Mucosa of stomach (tissue), 1 donor: Measurements from ENCODE around the gene WFIKKN2.
"Not testable (repeated sequence)": the region's sequence is repeated elsewhere in the genome, so short reads cannot be mapped to it uniquely, and the experiment has no call there.

Experiments used
- H3K27me3 ChIP-seq: one replicate; pipeline ENCODE4 v1.7.0; 2013; ENCODE audit warnings: mild to moderate bottlenecking, low read length; ENCODE audit not compliant: control insufficient read depth, insufficient read depth
- H3K36me3 ChIP-seq: one replicate; pipeline ENCODE4 v1.7.0; 2013; ENCODE audit warnings: low read length; ENCODE audit not compliant: control insufficient read depth, insufficient read depth
- H3K4me1 ChIP-seq: one replicate; pipeline ENCODE4 v1.7.0; 2013; ENCODE audit warnings: mild to moderate bottlenecking, low read length; ENCODE audit not compliant: control insufficient read depth, insufficient read depth
- H3K4me3 ChIP-seq: one replicate; pipeline ENCODE4 v1.7.0; 2013; ENCODE audit warnings: low read length
- H3K9ac ChIP-seq: one replicate; pipeline ENCODE4 v1.7.0; 2013; ENCODE audit warnings: mild to moderate bottlenecking, low read length, moderate library complexity
- H3K9me3 ChIP-seq: one replicate; pipeline ENCODE4 v1.7.0; 2013; ENCODE audit warnings: mild to moderate bottlenecking, low read length, moderate library complexity; ENCODE audit not compliant: control insufficient read depth
- donor health status: Pancreatic carcinoma.

WFIKKN2 gene

DNA sequence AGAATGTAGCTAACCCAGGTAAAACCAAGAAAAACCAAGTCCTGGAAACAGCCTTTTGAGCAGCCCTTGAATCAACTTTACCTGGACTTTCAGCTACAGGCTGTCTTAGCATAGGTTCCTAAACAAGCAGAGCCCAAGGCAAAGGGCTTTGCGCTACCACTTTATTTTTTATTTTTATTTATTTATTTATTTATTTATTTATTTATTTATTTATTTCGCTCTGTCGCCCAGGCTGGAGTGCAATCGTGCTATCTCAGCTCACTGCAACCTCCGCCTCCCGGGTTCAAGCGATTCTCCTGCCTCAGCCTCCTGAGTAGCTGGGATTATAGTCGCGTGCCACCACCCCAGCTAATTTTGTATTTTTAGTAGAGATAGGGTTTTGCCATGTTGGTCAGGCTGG, 41.7 kb downstream of the WFIKKN2 start:
- not testable (repeated sequence) for H3K4me3 ChIP-seq, H3K4me1 ChIP-seq, H3K9me3 ChIP-seq, H3K9ac ChIP-seq, H3K27me3 ChIP-seq, H3K36me3 ChIP-seq

DNA sequence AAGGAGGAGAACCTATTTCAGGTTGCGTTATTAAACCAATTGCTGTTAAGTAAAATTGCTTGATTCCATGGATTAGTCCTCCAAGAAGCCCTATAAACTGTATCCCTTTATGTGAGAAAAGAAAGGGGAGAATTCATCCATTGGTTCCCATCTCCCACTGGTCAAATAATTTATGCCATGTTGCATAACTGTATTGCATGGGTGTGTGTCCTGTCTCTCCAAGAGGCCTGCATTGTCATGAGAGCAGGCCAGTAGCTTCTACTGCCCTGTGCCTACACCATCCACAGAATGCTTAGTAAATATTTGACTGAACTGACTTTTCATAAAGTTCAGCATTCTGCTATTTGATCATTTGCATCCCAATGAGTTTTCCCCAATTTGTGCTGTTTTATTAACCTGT, 42.5 kb downstream of the WFIKKN2 start:
- Histone ChIP-seq H3K36me3 (no peaks in the 10 kb centered on the region), H3K4me1 (no peaks in the 10 kb centered on the region), H3K4me3 (no peak overlapping the region), H3K9me3 (no peaks in the 10 kb centered on the region), H3K9ac (no peak overlapping the region), H3K27me3 (no peaks in the 10 kb centered on the region)

DNA sequence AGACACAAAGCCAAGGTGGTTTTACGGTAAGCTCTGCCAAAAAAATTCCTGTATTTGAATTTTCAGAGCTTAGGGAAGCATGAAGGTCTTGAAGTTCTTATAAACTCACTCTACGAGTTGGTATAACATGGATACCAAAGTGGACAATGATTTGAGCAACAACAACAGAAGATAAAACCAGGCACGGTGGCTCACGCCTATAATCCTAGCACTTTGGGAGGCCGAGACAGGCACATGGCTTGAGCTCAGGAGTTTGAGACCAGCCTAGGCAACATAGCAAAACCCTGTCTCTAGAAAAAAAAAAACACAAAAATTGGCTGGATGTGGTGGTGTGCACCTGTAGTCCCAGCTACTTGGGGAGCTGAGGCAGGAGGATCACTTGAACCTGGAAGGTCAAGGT, 43.7 kb downstream of the WFIKKN2 start:
- Histone ChIP-seq H3K36me3 (no peaks in the 10 kb centered on the region), H3K9ac (no peak overlapping the region), H3K27me3 (no peaks in the 10 kb centered on the region), H3K9me3 (no peaks in the 10 kb centered on the region), H3K4me3 (no peak overlapping the region), H3K4me1 (peaks cover 6% of the 10 kb centered on the region)

DNA sequence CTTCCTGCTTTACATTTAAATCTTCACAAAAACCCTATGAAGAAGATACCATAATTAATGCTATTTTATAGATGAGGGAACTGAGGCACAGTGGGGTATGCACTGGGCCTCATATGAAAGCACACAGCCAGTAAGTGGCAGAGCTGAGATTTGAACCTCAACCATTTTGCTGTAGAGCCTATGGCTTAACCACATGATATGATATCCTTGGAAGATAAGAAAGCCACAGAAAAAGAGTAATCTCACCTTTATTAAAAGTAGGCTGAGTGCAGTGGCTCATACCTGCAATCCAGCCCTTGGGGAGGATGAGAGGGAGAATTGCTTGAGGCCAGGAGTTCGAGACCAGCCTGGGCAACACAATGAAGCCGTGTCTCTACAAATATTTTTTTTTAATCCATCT, 45.8 kb downstream of the WFIKKN2 start:
- no peak overlapping the region for H3K9ac ChIP-seq
- peaks cover 19% of the 10 kb centered on the region for H3K4me1 ChIP-seq
- H3K27me3 ChIP-seq = no peaks in the 10 kb centered on the region
- no peak overlapping the region for H3K4me3 ChIP-seq
- H3K9me3 ChIP-seq = no peaks in the 10 kb centered on the region
- H3K36me3 ChIP-seq = no peaks in the 10 kb centered on the region

DNA sequence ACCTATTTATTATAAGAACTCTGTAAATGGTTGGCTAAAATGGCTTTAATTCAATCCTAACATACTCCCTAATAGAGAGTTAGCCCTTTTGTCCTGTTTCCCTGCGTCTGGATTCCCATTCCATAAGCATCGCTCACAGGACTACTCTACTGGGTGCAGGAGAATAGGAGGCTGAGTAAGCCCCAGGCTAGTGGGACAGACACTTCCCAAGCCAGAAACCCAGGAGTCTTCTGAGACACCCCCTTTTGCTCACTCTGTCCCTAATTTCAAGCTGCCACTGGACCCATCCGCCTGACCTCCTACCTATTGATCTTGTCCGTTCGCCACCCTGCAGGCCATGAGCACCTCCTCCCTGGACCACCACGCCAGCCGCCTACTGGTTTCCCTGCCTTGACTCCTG, 47.5 kb downstream of the WFIKKN2 start:
- H3K9ac ChIP-seq = no peak overlapping the region
- H3K4me3 ChIP-seq = no peak overlapping the region
- no peaks in the 10 kb centered on the region for H3K36me3 ChIP-seq
- no peaks in the 10 kb centered on the region for H3K27me3 ChIP-seq
- H3K4me1 ChIP-seq = peaks cover 31% of the 10 kb centered on the region
- no peaks in the 10 kb centered on the region for H3K9me3 ChIP-seq

DNA sequence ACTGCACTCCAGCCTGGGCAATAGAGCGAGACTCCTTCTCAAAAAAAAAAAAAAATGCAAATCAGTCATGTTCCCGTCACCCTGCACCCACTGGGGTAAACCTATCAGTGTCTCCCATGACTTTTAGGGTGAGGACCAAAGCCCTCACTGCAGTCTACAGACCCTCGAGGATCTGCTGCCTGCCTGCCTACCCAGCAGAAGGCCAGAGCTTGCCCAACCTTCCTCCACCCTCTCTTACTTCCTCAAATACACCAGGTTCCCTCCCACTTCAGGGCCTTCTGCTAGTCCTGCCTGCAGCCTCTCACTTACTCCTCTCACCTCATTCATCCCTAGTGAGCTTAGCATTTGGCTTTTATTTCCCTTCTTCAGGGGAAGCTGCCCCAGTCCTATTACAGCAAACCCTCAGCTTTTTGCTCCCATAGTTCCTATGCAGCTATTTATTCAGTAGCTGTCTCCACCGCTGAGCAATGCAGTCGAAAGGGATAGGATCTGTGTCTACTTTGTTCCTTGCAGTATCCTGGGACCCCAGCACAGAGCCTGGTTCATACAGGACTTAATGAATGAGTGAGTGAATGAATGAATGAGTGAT, 48.6 kb downstream of the WFIKKN2 start:
- Histone ChIP-seq H3K9me3 (no peaks in the 10 kb centered on the region), H3K27me3 (no peaks in the 10 kb centered on the region), H3K9ac (peak overlapping the region; percentile 75), H3K4me1 (peaks cover 35% of the 10 kb centered on the region), H3K4me3 (no peak overlapping the region), H3K36me3 (no peaks in the 10 kb centered on the region)

DNA sequence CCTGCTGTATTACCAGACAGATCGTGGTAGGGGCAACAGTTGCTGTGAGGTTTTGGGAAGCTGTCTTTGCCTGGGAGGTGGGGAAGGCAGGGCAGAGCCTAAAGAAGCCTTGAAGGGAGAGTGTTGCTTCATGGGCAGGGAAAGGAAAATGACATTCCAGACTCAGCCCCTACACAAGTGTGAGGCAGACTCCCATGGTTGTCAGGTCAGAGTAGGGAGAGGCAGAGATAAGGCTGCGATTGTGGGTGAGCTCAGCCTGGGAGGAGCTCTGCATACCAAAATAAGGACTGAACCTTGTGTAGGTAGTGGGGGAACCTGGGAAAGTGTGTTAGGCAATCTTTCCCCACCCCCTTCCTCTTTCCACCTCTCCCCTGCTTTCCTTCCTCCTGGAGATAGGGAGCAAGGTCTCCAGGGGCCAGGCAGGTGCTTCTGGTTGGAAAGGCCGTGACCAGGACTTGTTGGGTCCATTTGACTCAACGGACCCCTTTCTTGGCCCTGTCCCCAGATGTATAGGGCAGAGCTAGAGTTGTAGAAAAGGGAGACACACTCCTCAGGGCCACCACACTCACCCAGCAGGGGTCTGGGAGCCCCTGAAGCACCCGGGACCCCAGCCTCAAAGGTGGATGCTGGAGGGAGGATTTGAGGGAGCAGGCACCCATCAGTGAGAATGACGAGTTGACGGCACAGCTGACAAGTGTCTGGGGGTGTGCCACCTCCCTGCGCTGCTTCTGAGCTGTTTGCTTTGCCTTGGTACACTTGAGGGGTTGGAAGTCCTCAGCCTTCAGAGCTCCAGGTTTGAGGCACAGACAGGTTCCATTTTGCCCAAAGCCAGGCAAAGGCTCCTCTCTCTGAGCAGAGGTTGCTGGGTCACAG, 49.3 kb downstream of the WFIKKN2 start:
- Histone ChIP-seq H3K36me3 (no peaks in the 10 kb centered on the region), H3K4me1 (peaks cover 42% of the 10 kb centered on the region), H3K4me3 (no peak overlapping the region), H3K9me3 (no peaks in the 10 kb centered on the region), H3K27me3 (no peaks in the 10 kb centered on the region), H3K9ac (peak overlapping the region; percentile 75)

DNA sequence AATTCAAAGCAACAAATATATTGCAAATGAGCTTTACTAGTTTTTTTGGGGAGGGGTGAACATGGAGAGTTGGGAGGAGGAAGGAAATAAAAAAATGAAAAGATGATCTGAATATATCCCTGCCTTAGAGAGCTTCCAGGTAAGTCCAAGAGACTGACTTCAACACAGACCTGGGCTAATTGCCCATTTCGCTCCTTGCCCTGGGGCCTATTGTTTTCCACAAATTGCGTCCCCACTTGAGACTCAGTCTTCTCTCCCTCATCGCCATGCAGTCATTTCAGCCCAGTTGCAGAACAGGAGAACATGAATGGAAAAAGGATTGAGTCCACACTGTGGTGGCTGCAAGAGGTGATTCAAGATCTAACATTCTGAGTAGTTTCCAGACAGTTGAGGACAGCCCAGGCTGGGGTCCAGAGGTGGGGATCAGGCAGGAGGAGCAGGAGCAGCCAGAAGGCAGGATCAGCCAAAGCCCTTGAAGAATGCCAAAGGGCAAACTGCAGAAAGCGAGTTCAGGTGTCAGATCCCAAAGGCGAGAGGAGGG, 52.4 kb downstream of the WFIKKN2 start:
- H3K9ac ChIP-seq = no peak overlapping the region
- no peaks in the 10 kb centered on the region for H3K9me3 ChIP-seq
- H3K4me1 ChIP-seq = peaks cover 67% of the 10 kb centered on the region
- H3K36me3 ChIP-seq = no peaks in the 10 kb centered on the region
- H3K4me3 ChIP-seq = no peak overlapping the region
- no peaks in the 10 kb centered on the region for H3K27me3 ChIP-seq

DNA sequence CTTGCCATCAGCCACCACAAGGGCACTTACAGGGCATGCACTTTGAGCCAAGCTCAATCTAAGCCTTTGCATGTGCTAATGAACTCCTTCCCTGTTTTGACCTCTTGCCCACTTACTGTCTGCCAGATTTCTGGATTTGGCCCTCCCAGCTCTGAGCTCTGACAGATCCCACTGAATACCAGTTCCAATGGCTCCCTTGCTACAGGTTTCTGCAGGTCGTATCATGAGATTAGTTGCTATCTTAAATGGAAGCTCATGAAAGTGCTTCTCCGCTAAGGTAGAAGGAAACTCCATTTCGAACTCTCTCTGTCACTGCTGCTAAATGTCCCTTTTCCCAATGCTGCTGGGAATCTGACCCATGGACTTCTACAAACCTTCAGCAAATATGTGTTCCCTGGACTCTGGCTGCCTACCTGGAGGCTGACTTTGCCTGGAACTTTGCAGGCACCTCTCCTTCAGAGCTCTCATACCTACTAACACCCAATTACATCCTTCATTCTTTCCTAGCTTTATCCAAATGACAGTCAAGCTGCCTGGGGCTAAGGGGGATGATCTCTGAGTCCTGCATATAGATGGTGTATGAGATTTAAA, 54.2 kb downstream of the WFIKKN2 start:
- no peaks in the 10 kb centered on the region for H3K27me3 ChIP-seq
- no peak overlapping the region for H3K4me3 ChIP-seq
- no peak overlapping the region for H3K9ac ChIP-seq
- no peaks in the 10 kb centered on the region for H3K36me3 ChIP-seq
- no peaks in the 10 kb centered on the region for H3K9me3 ChIP-seq
- peaks cover 68% of the 10 kb centered on the region for H3K4me1 ChIP-seq

DNA sequence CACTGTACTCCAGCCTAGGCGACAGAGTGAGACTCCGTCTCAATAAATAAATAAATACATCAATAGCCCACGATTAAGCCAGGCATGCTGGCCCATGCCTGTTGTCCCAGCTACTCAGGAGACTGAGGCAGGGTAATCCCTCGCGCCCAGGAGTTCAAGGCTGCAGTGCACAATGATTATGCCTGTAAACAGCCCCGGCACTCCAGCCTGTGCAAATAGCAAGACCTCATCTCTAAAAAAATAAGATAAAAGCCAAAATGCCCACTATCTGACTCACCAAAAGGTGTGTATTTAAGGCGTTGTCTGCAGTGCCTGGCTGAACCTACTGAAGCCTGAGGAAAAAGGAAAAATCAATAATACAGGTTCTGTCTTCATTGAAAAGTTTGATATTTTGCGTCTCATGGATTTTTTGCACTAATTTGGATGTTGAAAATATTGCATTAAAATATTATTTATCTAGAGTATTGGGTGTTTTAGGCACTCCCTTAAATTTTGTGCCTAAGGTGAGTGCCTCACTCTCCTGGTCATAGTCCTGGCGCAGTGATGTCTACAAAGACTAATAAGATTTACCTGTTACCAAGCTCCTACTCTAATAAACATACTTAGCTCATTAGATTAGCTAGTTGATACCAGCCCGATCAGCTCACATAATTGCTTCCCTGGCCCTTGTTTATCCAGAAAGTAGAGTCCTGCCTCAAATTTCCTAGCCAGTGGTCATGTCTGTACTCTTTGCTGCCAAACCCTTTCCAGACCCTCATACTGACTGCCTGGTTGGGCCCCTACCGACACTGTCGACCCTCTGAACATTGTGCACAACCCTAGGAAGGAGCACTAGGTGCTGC, 55.5 kb downstream of the WFIKKN2 start:
- Histone ChIP-seq H3K4me1 (peaks cover 58% of the 10 kb centered on the region), H3K9me3 (no peaks in the 10 kb centered on the region), H3K9ac (peak overlapping the region; percentile 81), H3K27me3 (no peaks in the 10 kb centered on the region), H3K4me3 (no peak overlapping the region), H3K36me3 (no peaks in the 10 kb centered on the region)

DNA sequence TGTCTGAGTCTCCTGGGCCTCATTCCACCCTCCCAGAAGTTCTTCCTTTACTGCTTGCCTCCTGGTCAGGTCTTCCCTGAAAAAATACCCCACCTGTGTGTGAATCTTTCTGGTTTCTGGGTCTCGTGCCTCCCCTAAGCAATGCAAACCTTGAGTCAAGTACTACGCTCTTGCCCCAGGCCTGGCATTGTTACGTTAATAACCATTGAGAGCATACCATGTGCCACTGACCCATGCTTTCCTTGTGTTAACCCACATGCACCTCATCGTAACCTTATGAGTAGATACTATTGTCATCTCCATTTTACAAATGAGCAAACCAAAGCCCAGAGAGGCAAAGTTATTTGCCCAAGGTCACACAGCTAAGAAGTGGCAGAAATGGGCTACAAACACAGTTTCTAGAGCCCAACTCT, 56.2 kb downstream of the WFIKKN2 start:
- H3K36me3 ChIP-seq = no peaks in the 10 kb centered on the region
- H3K27me3 ChIP-seq = no peaks in the 10 kb centered on the region
- H3K9me3 ChIP-seq = no peaks in the 10 kb centered on the region
- peaks cover 57% of the 10 kb centered on the region for H3K4me1 ChIP-seq
- no peak overlapping the region for H3K4me3 ChIP-seq
- H3K9ac ChIP-seq = peak overlapping the region; percentile 81
